Measurements from ENCODE around the gene GNG7.

The GNG7 gene

GRCh38 chr19:2604747-2605329, 97.7 kb downstream of the GNG7 start:
- Histone ChIP-seq H3K36me3 (ENCODE audit: low read depth) (no peaks in the 10 kb centered on the region), H3K27ac (ENCODE audit: poor library complexity, severe bottlenecking) (no peak overlapping the region), H3K27me3 (ENCODE audit: insufficient read depth, poor library complexity, severe bottlenecking) (no peaks in the 10 kb centered on the region), H3K4me1 (ENCODE audit: insufficient read depth, poor library complexity, severe bottlenecking) (no peaks in the 10 kb centered on the region), H3K4me3 (ENCODE audit: severe bottlenecking) (no peak overlapping the region), H3K9me3 (ENCODE audit: severe bottlenecking) (no peaks in the 10 kb centered on the region)
- no peak for ATAC-seq (ENCODE audit: low read depth)
- DNase-seq (ENCODE audit: low spot score): no peak
- no peak for TF ChIP-seq CTCF (IDR thresholded peaks at IDR 0.05; ENCODE audit: poor library complexity, severe bottlenecking)

GRCh38 chr19:2603334-2603733, 99.2 kb downstream of the GNG7 start:
- no peak for TF ChIP-seq CTCF (IDR thresholded peaks at IDR 0.05; ENCODE audit: poor library complexity, severe bottlenecking)
- ATAC-seq (ENCODE audit: low read depth): no peak
- Histone ChIP-seq H3K4me3 (ENCODE audit: severe bottlenecking) (no peak overlapping the region), H3K9me3 (ENCODE audit: severe bottlenecking) (no peaks in the 10 kb centered on the region), H3K4me1 (ENCODE audit: insufficient read depth, poor library complexity, severe bottlenecking) (no peaks in the 10 kb centered on the region), H3K27me3 (ENCODE audit: insufficient read depth, poor library complexity, severe bottlenecking) (no peaks in the 10 kb centered on the region), H3K27ac (ENCODE audit: poor library complexity, severe bottlenecking) (no peak overlapping the region), H3K36me3 (ENCODE audit: low read depth) (no peaks in the 10 kb centered on the region)
- no peak for DNase-seq (ENCODE audit: low spot score)

GRCh38 chr19:2602391-2603181, 99.9 kb downstream of the GNG7 start:
- no peak overlapping the region for H3K27ac ChIP-seq (ENCODE audit: poor library complexity, severe bottlenecking)
- H3K4me1 ChIP-seq (ENCODE audit: insufficient read depth, poor library complexity, severe bottlenecking): no peaks in the 10 kb centered on the region
- ATAC-seq (ENCODE audit: low read depth) (peak; percentile 54; the same call in 2 of the 3 replicates), DNase-seq (ENCODE audit: low spot score) (no peak)
- no peaks in the 10 kb centered on the region for H3K9me3 ChIP-seq (ENCODE audit: severe bottlenecking)
- H3K4me3 ChIP-seq (ENCODE audit: severe bottlenecking): no peak overlapping the region
- no peaks in the 10 kb centered on the region for H3K27me3 ChIP-seq (ENCODE audit: insufficient read depth, poor library complexity, severe bottlenecking)
- no peaks in the 10 kb centered on the region for H3K36me3 ChIP-seq (ENCODE audit: low read depth)
- no peak for TF ChIP-seq CTCF (IDR thresholded peaks at IDR 0.05; ENCODE audit: poor library complexity, severe bottlenecking)

GRCh38 chr19:2600914-2601870, 101.3 kb downstream of the GNG7 start:
- Histone ChIP-seq H3K27me3 (ENCODE audit: insufficient read depth, poor library complexity, severe bottlenecking) (no peaks in the 10 kb centered on the region), H3K4me3 (ENCODE audit: severe bottlenecking) (no peak overlapping the region), H3K27ac (ENCODE audit: poor library complexity, severe bottlenecking) (no peak overlapping the region), H3K36me3 (ENCODE audit: low read depth) (no peaks in the 10 kb centered on the region), H3K4me1 (ENCODE audit: insufficient read depth, poor library complexity, severe bottlenecking) (no peaks in the 10 kb centered on the region), H3K9me3 (ENCODE audit: severe bottlenecking) (no peaks in the 10 kb centered on the region)
- DNase-seq (ENCODE audit: low spot score) (no peak), ATAC-seq (ENCODE audit: low read depth) (no peak)
- TF ChIP-seq CTCF (IDR thresholded peaks at IDR 0.05; ENCODE audit: poor library complexity, severe bottlenecking): no peak
